ENCODE data around the gene COL9A3. TPM values are rescaled to one million over a fixed set of nuclear protein-coding genes. Genes with fewer than 3 reads are reported as not detected.

The COL9A3 gene
- total RNA-seq, 4 donors from 2014 or later, result 2.2 to 2.3 TPM; not detected in 2

DNA sequence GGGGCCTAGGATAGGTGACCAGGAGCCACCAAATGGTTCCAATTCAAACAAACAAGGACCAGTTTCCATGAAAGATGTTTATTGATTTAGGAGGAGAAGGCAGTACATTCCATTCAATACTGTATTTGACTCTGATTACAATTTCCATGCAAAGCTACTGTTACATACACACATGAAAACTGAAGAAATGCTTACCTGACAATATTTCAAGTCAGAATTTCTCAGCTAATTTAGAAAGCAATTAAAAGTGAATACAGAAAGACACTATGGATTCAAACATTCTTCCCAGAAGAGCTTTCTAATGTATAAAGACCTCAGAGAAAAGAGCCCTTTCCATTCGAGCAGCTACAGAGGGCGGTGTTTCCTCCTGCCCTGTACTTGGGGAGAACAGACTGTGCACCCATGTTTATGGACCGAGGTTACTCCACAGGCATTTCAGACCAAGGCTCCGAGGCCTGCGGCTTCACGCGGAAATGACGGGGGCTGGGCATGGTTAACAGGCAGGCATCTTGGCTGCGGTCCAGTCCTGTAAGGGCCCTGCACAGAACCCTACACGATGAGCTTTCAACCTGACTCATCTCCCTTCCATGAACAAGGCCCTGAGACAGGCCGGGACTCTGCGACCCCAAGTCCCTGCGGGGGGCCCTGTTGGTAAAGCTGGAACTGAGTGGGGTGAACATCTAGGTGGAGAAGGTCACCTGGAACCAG, 70.5 kb downstream of the COL9A3 start:
- H3K9me3 ChIP-seq, result no peaks in the 10 kb centered on the region
- 47 to 60% methylated on average over 5 to 10 of the region's 13 CpGs for WGBS, 2 donors
- no peaks in the 10 kb centered on the region for H3K27me3 ChIP-seq
- TF ChIP-seq CTCF (IDR thresholded peaks at IDR 0.05) (no peak), POLR2A (IDR thresholded peaks at IDR 0.05) (no peak)
- H3K27ac ChIP-seq, result peak overlapping the region in 1 of 4 donors; percentile 26
- peaks cover 0 to 8% (median 0%) of the 10 kb centered on the region in 3 donors for H3K4me1 ChIP-seq
- no peak overlapping the region for H3K4me3 ChIP-seq
- peaks cover 42 to 73% (median 48%) of the 10 kb centered on the region in 3 donors for H3K36me3 ChIP-seq
- DNase-seq, result no peak
- intact Hi-C loops (cut with DNase I), result no loop called here

DNA sequence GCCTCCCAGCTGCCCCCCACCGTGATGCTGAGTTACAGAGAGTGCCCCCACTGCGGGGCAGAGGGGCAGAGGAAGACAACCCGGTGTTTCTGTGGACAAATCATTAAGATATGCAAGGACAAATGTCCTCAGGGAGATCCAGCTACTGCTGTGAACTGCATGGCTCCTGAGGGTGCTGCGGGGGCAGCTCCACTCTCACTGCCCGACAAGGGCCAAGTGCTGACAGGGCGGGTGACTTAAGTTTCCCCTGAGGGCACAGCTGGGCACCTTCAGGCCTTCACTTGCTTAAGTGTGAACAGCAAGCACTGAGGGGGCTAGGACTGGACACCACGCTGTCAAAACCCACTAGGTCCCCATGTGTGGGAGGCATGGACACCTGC, 71.0 kb downstream of the COL9A3 start:
- H3K9me3 ChIP-seq, result no peaks in the 10 kb centered on the region
- TF ChIP-seq CTCF (IDR thresholded peaks at IDR 0.05) (no peak), POLR2A (IDR thresholded peaks at IDR 0.05) (no peak)
- no peak overlapping the region for H3K4me3 ChIP-seq
- intact Hi-C loops (cut with DNase I), result no loop called here
- 79 to 90% methylated on average over 2 to 4 of the region's 7 CpGs for WGBS, 2 donors
- no peaks in the 10 kb centered on the region for H3K27me3 ChIP-seq
- no peak for DNase-seq
- H3K27ac ChIP-seq, result no peak overlapping the region
- H3K36me3 ChIP-seq, result peaks cover 44 to 74% (median 53%) of the 10 kb centered on the region in 3 donors
- H3K4me1 ChIP-seq, result peaks cover 0 to 8% (median 0%) of the 10 kb centered on the region in 3 donors

DNA sequence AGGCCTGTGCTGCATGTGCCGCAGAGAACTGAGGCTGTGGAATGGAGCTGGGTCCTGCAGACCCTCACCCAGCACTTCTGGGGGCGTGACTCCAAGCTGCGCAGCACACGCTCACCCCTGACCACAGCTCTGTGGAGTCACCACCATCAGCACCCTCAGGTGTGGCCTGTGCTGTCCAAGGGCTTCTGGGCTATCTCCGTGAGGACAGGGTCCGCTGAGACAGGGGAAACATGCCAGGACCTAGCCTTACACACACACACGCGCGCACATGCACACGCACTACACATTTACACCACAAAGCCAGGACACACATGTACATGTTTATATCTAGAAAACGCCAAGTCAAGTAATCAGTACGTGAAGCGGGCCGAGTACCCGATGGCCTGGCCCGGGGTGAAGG, 71.6 kb downstream of the COL9A3 start:
- no peak overlapping the region for H3K4me3 ChIP-seq
- intact Hi-C loops (cut with DNase I), result no loop called here
- 93 to 97% methylated on average over 7 to 10 of the region's 16 CpGs for WGBS, 2 donors
- no peak for DNase-seq
- H3K27me3 ChIP-seq, result no peaks in the 10 kb centered on the region
- H3K36me3 ChIP-seq, result peaks cover 47 to 80% (median 54%) of the 10 kb centered on the region in 3 donors
- no peak for TF ChIP-seq POLR2A (IDR thresholded peaks at IDR 0.05)
- no peak for TF ChIP-seq CTCF (IDR thresholded peaks at IDR 0.05)
- H3K27ac ChIP-seq, result no peak overlapping the region
- H3K4me1 ChIP-seq, result peaks cover 0 to 8% (median 0%) of the 10 kb centered on the region in 3 donors
- no peaks in the 10 kb centered on the region for H3K9me3 ChIP-seq

DNA sequence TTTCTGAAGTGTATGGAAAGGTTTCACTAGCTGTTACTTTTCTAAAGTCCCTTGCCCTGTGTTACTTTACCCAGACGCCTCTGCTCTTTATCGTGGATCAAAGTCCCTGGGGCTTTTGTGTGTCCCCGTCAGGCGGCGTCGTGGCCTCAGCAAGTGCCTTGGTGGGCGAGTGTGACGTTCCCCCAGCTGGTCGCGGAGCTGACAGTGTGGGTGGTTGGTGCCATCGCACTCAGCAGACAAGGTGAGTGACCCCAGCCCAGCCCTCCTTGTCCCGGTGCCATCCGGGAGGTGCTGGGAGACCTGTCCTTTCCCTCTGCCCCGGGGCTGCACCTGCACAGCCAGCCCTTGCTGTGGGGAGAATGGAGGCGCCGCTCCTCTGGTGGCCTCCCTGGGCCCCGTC, 72.1 kb downstream of the COL9A3 start:
- Histone ChIP-seq H3K9me3 (no peaks in the 10 kb centered on the region), H3K4me3 (no peak overlapping the region), H3K27ac (no peak overlapping the region), H3K27me3 (no peaks in the 10 kb centered on the region), H3K4me1 (peaks cover 0 to 8% (median 0%) of the 10 kb centered on the region in 3 donors), H3K36me3 (peaks cover 52 to 85% (median 59%) of the 10 kb centered on the region in 3 donors)
- 78 to 92% methylated on average over 5 to 9 of the region's 17 CpGs for WGBS, 2 donors
- intact Hi-C loops (cut with DNase I), result no loop called here
- DNase-seq, result no peak
- TF ChIP-seq CTCF (IDR thresholded peaks at IDR 0.05) (no peak), POLR2A (IDR thresholded peaks at IDR 0.05) (no peak)

GRCh38 chr20:62889411-62889810, 72.6 kb downstream of the COL9A3 start:
- DNase-seq, result no peak
- Histone ChIP-seq H3K4me3 (no peak overlapping the region), H3K36me3 (peaks cover 57 to 90% (median 59%) of the 10 kb centered on the region in 3 donors), H3K27ac (no peak overlapping the region), H3K4me1 (peaks cover 0 to 8% (median 0%) of the 10 kb centered on the region in 3 donors), H3K27me3 (no peaks in the 10 kb centered on the region), H3K9me3 (no peaks in the 10 kb centered on the region)
- 91 to 96% methylated on average over 5 to 8 of the region's 8 CpGs for WGBS, 2 donors
- TF ChIP-seq POLR2A (IDR thresholded peaks at IDR 0.05) (no peak), CTCF (IDR thresholded peaks at IDR 0.05) (no peak)
- intact Hi-C loops (cut with DNase I), result no loop called here
